ENCODE measurements around the gene FGF11.

DNA sequence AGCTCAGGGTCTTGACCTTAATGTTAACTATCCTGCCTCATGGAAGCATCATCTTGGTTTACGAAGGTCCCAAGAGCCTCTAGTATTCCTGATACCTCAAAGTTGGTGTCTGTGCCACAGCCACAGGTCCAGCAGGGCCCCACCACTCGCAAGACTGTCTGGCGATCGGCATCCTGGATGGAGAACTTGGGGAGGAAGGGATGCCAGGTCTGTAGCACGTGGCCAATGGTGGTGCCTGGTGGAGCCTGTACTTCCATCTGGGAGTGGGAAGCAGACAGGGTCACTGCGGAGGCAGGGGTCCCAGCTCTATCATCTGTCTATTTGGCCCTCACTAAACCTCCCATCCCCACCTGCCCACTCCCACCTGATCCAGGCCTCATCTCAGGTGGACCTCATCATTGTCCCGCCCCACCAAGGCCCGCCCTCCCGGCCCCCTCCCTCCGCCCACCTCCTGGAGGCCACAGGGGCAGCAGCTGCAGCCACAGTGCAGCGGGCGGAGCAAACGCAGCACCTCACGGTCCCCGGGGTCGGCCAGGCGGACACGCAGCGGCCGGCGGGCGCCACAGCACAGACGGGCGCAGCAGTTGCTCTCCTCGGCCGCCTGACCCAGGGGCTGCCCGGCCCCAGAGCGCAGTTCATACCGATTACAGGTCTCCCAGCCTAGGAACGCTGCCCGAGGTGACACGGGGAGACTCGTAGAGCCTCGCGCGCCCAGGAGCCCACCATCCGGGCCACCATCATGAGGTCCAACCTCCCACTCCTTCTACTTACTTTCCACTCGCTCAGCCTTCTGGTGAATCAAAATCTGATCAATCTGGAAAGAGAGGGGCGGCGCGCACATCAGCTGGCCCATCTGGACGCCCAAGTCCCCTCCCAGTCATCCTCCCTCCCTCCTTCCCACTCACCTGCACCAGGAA, 46.4 kb upstream of the FGF11 start:
- TF ChIP-seq, protein P1, sequence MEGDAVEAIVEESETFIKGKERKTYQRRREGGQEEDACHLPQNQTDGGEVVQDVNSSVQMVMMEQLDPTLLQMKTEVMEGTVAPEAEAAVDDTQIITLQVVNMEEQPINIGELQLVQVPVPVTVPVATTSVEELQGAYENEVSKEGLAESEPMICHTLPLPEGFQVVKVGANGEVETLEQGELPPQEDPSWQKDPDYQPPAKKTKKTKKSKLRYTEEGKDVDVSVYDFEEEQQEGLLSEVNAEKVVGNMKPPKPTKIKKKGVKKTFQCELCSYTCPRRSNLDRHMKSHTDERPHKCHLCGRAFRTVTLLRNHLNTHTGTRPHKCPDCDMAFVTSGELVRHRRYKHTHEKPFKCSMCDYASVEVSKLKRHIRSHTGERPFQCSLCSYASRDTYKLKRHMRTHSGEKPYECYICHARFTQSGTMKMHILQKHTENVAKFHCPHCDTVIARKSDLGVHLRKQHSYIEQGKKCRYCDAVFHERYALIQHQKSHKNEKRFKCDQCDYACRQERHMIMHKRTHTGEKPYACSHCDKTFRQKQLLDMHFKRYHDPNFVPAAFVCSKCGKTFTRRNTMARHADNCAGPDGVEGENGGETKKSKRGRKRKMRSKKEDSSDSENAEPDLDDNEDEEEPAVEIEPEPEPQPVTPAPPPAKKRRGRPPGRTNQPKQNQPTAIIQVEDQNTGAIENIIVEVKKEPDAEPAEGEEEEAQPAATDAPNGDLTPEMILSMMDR (IDR thresholded peaks at IDR 0.05; ENCODE audit: insufficient read depth, low read length): no peak
- TF ChIP-seq POLR2AphosphoS5 (IDR thresholded peaks at IDR 0.05; ENCODE audit: low read depth) (no peak), GABPA (IDR thresholded peaks at IDR 0.05; ENCODE audit: low read depth) (no peak)
- TF ChIP-seq, protein P2, sequence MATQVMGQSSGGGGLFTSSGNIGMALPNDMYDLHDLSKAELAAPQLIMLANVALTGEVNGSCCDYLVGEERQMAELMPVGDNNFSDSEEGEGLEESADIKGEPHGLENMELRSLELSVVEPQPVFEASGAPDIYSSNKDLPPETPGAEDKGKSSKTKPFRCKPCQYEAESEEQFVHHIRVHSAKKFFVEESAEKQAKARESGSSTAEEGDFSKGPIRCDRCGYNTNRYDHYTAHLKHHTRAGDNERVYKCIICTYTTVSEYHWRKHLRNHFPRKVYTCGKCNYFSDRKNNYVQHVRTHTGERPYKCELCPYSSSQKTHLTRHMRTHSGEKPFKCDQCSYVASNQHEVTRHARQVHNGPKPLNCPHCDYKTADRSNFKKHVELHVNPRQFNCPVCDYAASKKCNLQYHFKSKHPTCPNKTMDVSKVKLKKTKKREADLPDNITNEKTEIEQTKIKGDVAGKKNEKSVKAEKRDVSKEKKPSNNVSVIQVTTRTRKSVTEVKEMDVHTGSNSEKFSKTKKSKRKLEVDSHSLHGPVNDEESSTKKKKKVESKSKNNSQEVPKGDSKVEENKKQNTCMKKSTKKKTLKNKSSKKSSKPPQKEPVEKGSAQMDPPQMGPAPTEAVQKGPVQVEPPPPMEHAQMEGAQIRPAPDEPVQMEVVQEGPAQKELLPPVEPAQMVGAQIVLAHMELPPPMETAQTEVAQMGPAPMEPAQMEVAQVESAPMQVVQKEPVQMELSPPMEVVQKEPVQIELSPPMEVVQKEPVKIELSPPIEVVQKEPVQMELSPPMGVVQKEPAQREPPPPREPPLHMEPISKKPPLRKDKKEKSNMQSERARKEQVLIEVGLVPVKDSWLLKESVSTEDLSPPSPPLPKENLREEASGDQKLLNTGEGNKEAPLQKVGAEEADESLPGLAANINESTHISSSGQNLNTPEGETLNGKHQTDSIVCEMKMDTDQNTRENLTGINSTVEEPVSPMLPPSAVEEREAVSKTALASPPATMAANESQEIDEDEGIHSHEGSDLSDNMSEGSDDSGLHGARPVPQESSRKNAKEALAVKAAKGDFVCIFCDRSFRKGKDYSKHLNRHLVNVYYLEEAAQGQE (IDR thresholded peaks at IDR 0.05; ENCODE audit: insufficient replicate concordance, low read depth): no peak

Measured in HL-60 (cell line).